IMR-90 (cell line): ENCODE data around the gene CHI3L1.

Source experiments
- BHLHE40 ChIP-seq: fragments of 150-350 bp; IDR thresholded peaks from 2 replicates; pipeline ENCODE4 v1.6.1; 2016; ENCODE audit warnings: mild to moderate bottlenecking, low read depth, low read length
- CEBPB ChIP-seq: IDR thresholded peaks from 2 replicates; pipeline ENCODE4 v1.6.1; 2012; ENCODE audit warnings: low read depth, low read length, improper control_type of control experiment
- CHD1 ChIP-seq: IDR thresholded peaks from 2 replicates; pipeline ENCODE4 v1.6.1; 2012; ENCODE audit warnings: low read depth, low read length, improper control_type of control experiment
- ELK1 ChIP-seq: fragments of 150-350 bp; IDR thresholded peaks from 2 replicates; pipeline ENCODE4 v1.6.1; 2016; ENCODE audit warnings: low read depth, mild to moderate bottlenecking, low read length, moderate library complexity, borderline replicate concordance
- FOS ChIP-seq: fragments of 150-350 bp; IDR thresholded peaks from 2 replicates; pipeline ENCODE4 v1.6.1; 2016; ENCODE audit warnings: low read depth, low read length
- MAZ ChIP-seq: IDR thresholded peaks from 2 replicates; pipeline ENCODE4 v1.6.1; 2012; ENCODE audit warnings: low read depth, mild to moderate bottlenecking, low read length, improper control_type of control experiment, moderate library complexity, borderline replicate concordance
- POLR2A ChIP-seq: IDR thresholded peaks from 2 replicates; pipeline ENCODE4 v1.6.1; 2012; ENCODE audit warnings: mild to moderate bottlenecking, low read depth, low read length
- RAD21 ChIP-seq: IDR thresholded peaks from 2 replicates; pipeline ENCODE4 v1.6.1; 2012; ENCODE audit warnings: low read length, improper control_type of control experiment
- RCOR1 ChIP-seq: IDR thresholded peaks from 2 replicates; pipeline ENCODE4 v1.6.1; 2012; ENCODE audit warnings: mild to moderate bottlenecking, low read length, improper control_type of control experiment; ENCODE audit not compliant: insufficient replicate concordance
- RFX5 ChIP-seq: IDR thresholded peaks from 2 replicates; pipeline ENCODE4 v1.8.0; 2012; ENCODE audit warnings: low read depth, mild to moderate bottlenecking, low read length, moderate library complexity
- TF ChIP-seq, protein P1 (sequence below): conservative IDR thresholded peaks from 2 replicates; pipeline ENCODE4 v1.5.1; 2012; ENCODE audit warnings: mild to moderate bottlenecking, low read depth, low read length, improper control_type of control experiment
- TF ChIP-seq, protein P2 (sequence below): fragments of 150-350 bp; IDR thresholded peaks from 2 replicates; pipeline ENCODE4 v1.6.1; 2017; ENCODE audit warnings: mild to moderate bottlenecking, antibody characterized with exemption, low read length, low read depth

GRCh38 chr1:203199481-203199815 lies 12.9 kb upstream of the CHI3L1 start:
- TF ChIP-seq, protein P1, sequence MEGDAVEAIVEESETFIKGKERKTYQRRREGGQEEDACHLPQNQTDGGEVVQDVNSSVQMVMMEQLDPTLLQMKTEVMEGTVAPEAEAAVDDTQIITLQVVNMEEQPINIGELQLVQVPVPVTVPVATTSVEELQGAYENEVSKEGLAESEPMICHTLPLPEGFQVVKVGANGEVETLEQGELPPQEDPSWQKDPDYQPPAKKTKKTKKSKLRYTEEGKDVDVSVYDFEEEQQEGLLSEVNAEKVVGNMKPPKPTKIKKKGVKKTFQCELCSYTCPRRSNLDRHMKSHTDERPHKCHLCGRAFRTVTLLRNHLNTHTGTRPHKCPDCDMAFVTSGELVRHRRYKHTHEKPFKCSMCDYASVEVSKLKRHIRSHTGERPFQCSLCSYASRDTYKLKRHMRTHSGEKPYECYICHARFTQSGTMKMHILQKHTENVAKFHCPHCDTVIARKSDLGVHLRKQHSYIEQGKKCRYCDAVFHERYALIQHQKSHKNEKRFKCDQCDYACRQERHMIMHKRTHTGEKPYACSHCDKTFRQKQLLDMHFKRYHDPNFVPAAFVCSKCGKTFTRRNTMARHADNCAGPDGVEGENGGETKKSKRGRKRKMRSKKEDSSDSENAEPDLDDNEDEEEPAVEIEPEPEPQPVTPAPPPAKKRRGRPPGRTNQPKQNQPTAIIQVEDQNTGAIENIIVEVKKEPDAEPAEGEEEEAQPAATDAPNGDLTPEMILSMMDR, result no peak
- no peak for TF ChIP-seq RFX5
- TF ChIP-seq POLR2A, result no peak
- TF ChIP-seq RAD21, result no peak
- no peak for TF ChIP-seq CHD1
- TF ChIP-seq RCOR1, result no peak
- TF ChIP-seq, protein P2, sequence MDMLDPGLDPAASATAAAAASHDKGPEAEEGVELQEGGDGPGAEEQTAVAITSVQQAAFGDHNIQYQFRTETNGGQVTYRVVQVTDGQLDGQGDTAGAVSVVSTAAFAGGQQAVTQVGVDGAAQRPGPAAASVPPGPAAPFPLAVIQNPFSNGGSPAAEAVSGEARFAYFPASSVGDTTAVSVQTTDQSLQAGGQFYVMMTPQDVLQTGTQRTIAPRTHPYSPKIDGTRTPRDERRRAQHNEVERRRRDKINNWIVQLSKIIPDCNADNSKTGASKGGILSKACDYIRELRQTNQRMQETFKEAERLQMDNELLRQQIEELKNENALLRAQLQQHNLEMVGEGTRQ, result no peak
- no peak for TF ChIP-seq FOS
- TF ChIP-seq BHLHE40, result no peak
- no peak for TF ChIP-seq CEBPB
- no peak for TF ChIP-seq ELK1
- TF ChIP-seq MAZ, result no peak
